Esophagus squamous epithelium (tissue), 5 donors: ENCODE measurements around the gene SHANK2. TPM values are rescaled to one million over a fixed set of nuclear protein-coding genes. Genes with fewer than 3 reads are reported as not detected.

Source experiments
- DNase-seq: peaks from one replicate; lab custom pipeline; 2025; lab: John Stamatoyannopoulos, UW
- H3K27ac ChIP-seq, 4 donors: fragments of 200-600 bp; sonication (generic); one replicate each; pipeline ENCODE4 v1.5.1; 2016 to 2019; ENCODE audit warnings: mild to moderate bottlenecking in 1 of 4
- H3K27me3 ChIP-seq, 4 donors: fragments of 200-600 bp; sonication (generic); 1 replicate in 3 of 4; 2 replicates in 1 of 4; pipeline versions ENCODE4 v1.5.1 to v1.6.0; 2017 to 2021; ENCODE audit warnings: antibody characterized with exemption in 1 of 4
- H3K36me3 ChIP-seq, 3 donors: fragments of 200-600 bp; sonication (generic); one replicate each; pipeline ENCODE4 v1.5.1; 2016 to 2019
- H3K4me1 ChIP-seq, 3 donors: fragments of 200-600 bp; sonication (generic); one replicate each; pipeline ENCODE4 v1.5.1; 2017 to 2019
- H3K4me3 ChIP-seq, 4 donors: fragments of 200-600 bp; sonication (generic); 1 replicate in 3 of 4; 2 replicates in 1 of 4; pipeline ENCODE4 v1.5.1; 2016 to 2019; ENCODE audit warnings: mild to moderate bottlenecking in 2 of 4, moderate library complexity in 1 of 4
- H3K9me3 ChIP-seq, 3 donors: fragments of 200-600 bp; sonication (generic); one replicate each; pipeline ENCODE4 v1.5.1; 2016 to 2019
- POLR2A ChIP-seq, 4 donors: fragments of 450-650 bp; IDR thresholded peaks; one replicate each; pipeline ENCODE4 v1.6.1; 2017; ENCODE audit warnings: antibody characterized with exemption in 4 of 4, mild to moderate bottlenecking in 4 of 4, moderate library complexity in 3 of 4
- WGBS, 2 donors: methylation state at CpG; one replicate each; pipeline ENCODE4 v1.1.5; 2018; 5-methylcytosine and 5-hydroxymethylcytosine counted together
- intact Hi-C: fragments of 100-400 bp; cut with DNase I; formaldehyde crosslinking; loops from one replicate; pipeline ENCODE4 v1.15.0; 2022
- total RNA-seq, 4 donors: library from RNA; depleted of rRNA; stranded (reverse); fragments of >200 nt; gene quantifications; one replicate each; pipeline ENCODE4 v1.1.0, GENCODE V29; 2016
- TF ChIP-seq, protein P1 (sequence below), 6 experiments: fragments of 450-650 bp in 4 of 6; fragments of 200-600 bp in 2 of 6; sonication (generic) in 2 of 6; IDR thresholded peaks; one replicate each; pipeline ENCODE4 v1.5.1; 2016 to 2019; ENCODE audit warnings: antibody characterized with exemption in 6 of 6, mild to moderate bottlenecking in 4 of 6, moderate library complexity in 4 of 6
- donor health status: DM: yes; HTN: yes; CAD: no.

The SHANK2 gene
- total RNA-seq, 4 donors from 2014 or later = 2.5 to 12.6 (median 4.8) TPM

DNA sequence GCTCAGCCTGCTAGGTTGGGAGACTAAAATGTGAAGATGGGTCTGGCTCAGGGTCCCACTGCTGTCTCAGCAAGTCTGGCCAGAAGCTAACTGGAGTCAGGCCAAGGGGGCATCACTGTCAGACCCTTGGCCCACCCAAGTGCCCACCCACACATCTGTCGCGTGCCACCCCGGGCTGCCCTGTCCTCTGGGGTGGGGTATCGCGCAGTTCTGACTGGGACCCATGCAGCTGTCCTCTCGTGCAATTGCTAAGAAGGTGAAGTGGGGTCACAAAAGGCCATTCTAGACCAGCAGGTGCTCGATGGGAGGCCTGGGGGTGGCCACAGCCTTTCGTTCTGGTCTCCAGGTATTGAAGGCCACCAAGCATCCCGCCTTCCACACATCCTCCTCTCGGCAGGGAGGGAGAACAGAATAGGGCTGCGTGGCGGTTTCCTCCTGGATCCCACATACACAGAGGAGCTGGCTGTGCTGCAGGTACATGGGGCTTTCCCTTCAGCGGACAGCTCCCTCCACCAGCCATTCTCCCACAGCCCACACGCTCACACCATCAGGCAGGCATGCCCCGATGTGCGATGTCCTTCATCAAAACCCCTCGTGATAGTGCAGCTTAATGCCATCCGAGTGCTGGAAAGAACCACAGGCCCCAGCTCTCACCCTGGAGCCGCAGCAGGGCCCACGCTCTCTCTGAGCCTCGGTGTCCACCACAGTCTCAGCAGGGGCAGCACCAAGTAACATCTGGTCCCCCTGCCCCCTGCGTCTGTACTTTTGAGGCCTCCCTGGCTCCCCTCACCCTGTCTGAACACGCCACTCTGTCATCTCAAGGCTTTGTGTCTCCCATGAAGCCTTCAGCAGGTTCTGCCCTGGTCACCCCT lies 37.6 kb downstream of the SHANK2 start:
- H3K4me3 ChIP-seq = no peak overlapping the region
- H3K27ac ChIP-seq = no peak overlapping the region
- DNase-seq = no peak
- TF ChIP-seq, protein P1, sequence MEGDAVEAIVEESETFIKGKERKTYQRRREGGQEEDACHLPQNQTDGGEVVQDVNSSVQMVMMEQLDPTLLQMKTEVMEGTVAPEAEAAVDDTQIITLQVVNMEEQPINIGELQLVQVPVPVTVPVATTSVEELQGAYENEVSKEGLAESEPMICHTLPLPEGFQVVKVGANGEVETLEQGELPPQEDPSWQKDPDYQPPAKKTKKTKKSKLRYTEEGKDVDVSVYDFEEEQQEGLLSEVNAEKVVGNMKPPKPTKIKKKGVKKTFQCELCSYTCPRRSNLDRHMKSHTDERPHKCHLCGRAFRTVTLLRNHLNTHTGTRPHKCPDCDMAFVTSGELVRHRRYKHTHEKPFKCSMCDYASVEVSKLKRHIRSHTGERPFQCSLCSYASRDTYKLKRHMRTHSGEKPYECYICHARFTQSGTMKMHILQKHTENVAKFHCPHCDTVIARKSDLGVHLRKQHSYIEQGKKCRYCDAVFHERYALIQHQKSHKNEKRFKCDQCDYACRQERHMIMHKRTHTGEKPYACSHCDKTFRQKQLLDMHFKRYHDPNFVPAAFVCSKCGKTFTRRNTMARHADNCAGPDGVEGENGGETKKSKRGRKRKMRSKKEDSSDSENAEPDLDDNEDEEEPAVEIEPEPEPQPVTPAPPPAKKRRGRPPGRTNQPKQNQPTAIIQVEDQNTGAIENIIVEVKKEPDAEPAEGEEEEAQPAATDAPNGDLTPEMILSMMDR (IDR thresholded peaks at IDR 0.05) = no peak
- intact Hi-C loops = no loop called here
- 81 to 98% methylated on average over 8 to 12 of the region's 23 CpGs for WGBS, 2 donors
- no peaks in the 10 kb centered on the region for H3K36me3 ChIP-seq
- peaks cover 0 to 4% (median 0%) of the 10 kb centered on the region in 3 donors for H3K4me1 ChIP-seq
- H3K9me3 ChIP-seq = no peaks in the 10 kb centered on the region
- H3K27me3 ChIP-seq = peaks cover 0 to 63% (median 0%) of the 10 kb centered on the region in 4 donors

DNA sequence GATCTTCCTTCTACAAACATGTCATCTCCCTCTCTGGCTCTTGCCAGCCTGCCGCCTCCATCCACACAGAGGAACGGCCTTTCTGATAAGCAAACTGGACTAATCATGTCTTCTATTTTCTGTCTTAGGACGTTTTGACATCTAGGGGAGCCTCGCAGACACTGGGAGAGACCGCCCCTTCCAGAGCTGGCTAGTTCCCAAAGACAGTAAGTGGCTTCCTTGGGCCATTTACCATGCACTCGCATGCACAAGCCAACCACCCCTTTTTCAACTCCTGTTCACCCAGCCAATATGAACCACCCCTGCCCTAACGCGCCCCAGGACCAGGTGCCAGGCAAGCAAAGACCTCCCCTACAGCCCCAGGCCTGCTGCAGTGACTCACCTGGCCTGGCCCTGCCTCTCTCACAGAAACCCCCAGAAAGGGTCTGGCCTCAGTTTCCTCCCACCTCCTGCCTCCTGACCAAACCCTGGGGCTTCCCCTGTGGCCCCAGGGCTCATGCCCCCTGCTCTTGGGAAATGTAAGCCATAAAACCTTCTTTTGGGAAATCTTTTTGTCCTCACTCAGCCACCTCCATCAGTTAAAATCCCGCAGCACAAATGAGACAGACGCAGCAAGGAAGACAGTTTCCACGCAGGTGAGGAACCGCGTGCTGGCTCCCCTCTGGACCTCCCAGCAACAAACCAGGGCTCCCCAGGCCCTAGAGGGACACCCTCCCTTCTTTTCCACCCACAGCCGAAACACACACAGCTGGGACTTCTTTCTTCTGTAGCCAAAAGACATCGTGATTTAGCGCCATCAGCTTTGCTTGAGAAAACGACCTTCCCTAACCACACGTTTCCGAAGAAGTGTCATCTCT lies 38.5 kb downstream of the SHANK2 start:
- Histone ChIP-seq H3K27ac (no peak overlapping the region), H3K4me3 (no peak overlapping the region), H3K27me3 (peaks cover 0 to 65% (median 0%) of the 10 kb centered on the region in 4 donors), H3K36me3 (no peaks in the 10 kb centered on the region), H3K4me1 (peaks cover 0 to 4% (median 0%) of the 10 kb centered on the region in 3 donors), H3K9me3 (no peaks in the 10 kb centered on the region)
- no peak for DNase-seq
- TF ChIP-seq, protein P1 (IDR thresholded peaks at IDR 0.05) = no peak
- TF ChIP-seq POLR2A (IDR thresholded peaks at IDR 0.05) = no peak
- WGBS, 2 donors = 45 to 55% methylated on average over 11 to 15 of the region's 19 CpGs
- intact Hi-C loops = no loop called here

DNA sequence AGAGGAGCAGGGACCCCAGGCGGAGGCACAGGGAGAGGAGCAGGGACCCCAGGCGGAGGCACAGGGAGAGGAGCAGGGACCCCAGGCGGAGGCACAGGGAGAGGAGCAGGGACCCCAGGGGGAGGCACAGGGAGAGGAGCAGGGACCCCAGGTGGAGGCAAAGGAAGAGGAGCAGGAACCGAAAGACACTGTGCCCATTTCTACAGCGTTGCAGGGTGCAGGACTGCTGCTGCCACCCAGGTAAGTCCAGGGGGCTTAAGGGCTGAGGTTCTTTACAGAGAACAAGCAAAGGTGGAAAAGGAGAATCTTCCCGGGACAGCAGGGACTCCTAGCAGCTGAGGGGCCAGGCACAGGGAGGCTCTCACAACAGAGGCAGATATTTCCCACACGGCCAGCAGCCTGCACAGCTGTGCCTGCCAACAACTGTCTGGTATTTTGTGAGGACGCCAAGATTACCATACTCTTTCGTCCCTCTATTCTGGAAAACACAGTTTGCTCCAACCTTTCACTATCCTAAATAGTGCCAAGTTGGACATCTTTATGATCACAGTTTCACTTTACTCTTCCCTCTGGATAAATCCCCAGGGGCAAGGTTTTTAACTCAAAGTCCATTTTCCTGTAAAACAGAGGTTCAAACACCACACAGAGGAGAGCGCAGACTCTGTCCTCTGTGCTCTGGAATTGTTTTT lies 39.4 kb downstream of the SHANK2 start:
- 42 to 47% methylated on average over 7 to 10 of the region's 10 CpGs for WGBS, 2 donors
- no peak for DNase-seq
- intact Hi-C loops = no loop called here

DNA sequence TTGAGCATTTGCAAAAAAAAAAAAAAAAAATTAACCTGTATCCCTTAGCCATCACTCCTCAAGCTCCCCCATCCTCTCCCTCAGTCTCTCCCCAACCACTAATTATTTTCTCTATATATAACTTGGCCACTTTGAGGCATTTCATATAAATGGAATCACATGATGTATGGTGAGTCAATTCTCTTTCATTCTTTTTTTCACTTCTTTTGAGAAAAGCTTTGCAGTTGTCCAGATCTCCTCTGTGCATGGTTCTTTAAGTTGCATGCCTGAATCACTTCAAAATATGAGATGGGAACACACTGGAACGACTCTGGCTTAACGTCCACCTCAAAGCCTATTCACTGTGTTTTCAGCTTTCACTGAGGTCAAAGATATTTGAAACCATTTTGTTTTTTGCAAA lies 40.7 kb downstream of the SHANK2 start:
- Histone ChIP-seq H3K36me3 (no peaks in the 10 kb centered on the region), H3K4me1 (peaks cover 0 to 4% (median 0%) of the 10 kb centered on the region in 3 donors), H3K27me3 (peaks cover 0 to 63% (median 0%) of the 10 kb centered on the region in 4 donors), H3K9me3 (no peaks in the 10 kb centered on the region), H3K4me3 (no peak overlapping the region), H3K27ac (no peak overlapping the region)
- no peak for DNase-seq
- WGBS, 2 donors = 67 to 76% methylated on average over 2 of the region's 2 CpGs
- TF ChIP-seq POLR2A (IDR thresholded peaks at IDR 0.05) = no peak
- TF ChIP-seq, protein P1 (IDR thresholded peaks at IDR 0.05) = no peak
- intact Hi-C loops = no loop called here

More for the DNA sequence above, 39.4 kb downstream of the SHANK2 start:
- H3K4me3 ChIP-seq = no peak overlapping the region
- H3K4me1 ChIP-seq = peaks cover 0 to 4% (median 0%) of the 10 kb centered on the region in 3 donors
- no peaks in the 10 kb centered on the region for H3K36me3 ChIP-seq
- H3K27me3 ChIP-seq = peaks cover 0 to 70% (median 0%) of the 10 kb centered on the region in 4 donors
- TF ChIP-seq POLR2A (IDR thresholded peaks at IDR 0.05) = no peak
- TF ChIP-seq, protein P1 (IDR thresholded peaks at IDR 0.05) = no peak
- H3K27ac ChIP-seq = no peak overlapping the region
- H3K9me3 ChIP-seq = no peaks in the 10 kb centered on the region
